ENCODE data around the gene APOLD1. TPM values are rescaled to one million over a fixed set of nuclear protein-coding genes. Genes with fewer than 3 reads are reported as not detected.
"Not testable (repeated sequence)": the region's sequence is repeated elsewhere in the genome, so short reads cannot be mapped to it uniquely, and the experiment has no call there.

The APOLD1 gene
- total RNA-seq, 1 donor from 2014 or later: 31.9 TPM

DNA sequence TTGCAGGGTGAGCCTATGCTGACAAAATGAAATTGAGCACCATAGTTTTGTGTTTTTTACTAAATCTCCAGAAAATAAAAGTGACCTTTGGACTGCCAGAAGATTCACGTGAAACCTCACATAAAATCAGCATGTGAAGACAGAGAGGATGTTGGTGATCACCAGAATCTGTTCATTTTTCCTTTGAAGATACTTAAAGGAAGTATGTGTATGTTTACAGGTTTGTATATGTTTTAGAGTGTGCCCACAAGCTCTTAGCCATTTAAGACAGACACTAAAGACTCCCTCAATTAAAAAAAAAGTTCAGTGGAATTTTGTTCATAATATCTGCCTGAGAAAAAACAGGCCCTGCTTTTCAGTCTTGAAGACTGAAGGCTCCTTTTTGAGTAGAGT is 53.5 kb downstream of the APOLD1 start:
- no peak for DNase-seq (ENCODE audit: low read depth in 2 of 2)

DNA sequence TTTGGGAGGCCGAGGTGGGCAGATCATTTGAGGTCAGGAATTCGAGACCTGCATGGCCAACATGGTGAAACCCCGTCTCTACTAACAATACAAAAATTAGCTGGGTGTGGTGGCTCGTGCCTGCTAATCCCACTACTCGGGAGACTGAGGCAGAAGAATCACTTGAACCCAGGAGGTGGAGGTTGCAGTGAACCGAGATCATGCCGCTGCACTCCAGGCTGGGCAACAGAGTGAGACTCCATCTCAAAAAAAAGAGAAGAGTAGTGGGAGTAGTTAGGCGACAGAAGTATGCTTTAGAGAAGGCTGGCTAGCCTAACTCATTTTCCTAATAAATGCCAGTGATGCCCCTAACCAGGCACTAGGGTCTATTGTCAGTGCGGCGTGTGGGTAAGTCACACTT is 54.0 kb downstream of the APOLD1 start:
- not testable (repeated sequence) for DNase-seq (ENCODE audit: low read depth in 2 of 2)

DNA sequence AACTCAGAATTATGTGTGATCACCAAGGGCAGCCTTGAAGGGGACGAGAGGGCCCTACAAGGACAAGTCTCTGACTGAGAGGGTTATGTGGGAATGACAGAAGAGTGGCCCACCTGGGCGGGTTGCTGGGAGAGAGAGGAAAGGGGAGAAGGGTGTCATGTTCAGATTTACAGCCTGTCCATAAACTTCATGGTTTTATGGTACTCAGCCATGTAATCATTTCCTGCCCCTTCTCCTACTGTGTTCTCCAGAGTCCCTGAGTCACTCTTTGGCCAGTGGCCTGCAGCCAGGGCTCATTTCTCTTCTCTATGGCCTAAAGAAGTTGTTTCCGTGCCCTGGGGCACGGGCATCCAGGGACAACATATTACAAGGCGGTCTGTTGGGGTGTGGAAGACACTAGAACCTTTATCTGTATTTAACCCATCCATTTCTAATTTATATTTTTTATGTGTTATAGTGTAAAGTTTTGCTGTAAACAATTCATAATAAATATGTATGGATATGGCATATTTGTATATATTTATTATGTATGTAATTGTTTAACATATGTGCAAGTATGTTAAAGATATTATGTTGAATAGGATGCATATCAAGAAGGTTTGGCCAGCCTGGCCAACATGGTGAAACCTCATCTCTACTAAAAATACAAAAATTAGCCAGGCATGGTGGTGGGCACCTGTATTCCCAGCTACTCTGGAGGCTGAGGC is 54.6 kb downstream of the APOLD1 start:
- peak; percentile 54 to 93 for DNase-seq (ENCODE audit: low read depth in 2 of 2)

GRCh38 chr12:12840580-12840899 is 55.1 kb downstream of the APOLD1 start:
- no peak for DNase-seq (ENCODE audit: low read depth in 2 of 2)

Other genes with a start within 250 kb of the APOLD1 start
- gene DUSP16, start 222.8 kb upstream of the APOLD1 start, total RNA-seq: 5.2 and 5.8 TPM in 2 replicates
- 30.9 and 38.5 TPM in 2 replicates for gene CREBL2, start 173.8 kb upstream of the APOLD1 start, total RNA-seq
- gene GPR19, start 89.5 kb upstream of the APOLD1 start, total RNA-seq: under 0.01 and 0.20 TPM in 2 replicates
- gene CDKN1B, start 68.3 kb upstream of the APOLD1 start, total RNA-seq: 55.1 and 78.2 TPM in 2 replicates
- gene DDX47, start 27.7 kb downstream of the APOLD1 start, total RNA-seq: 36.6 and 42.3 TPM in 2 replicates
- gene GPRC5A, start 105.9 kb downstream of the APOLD1 start, total RNA-seq: 0.99 and 2.2 TPM in 2 replicates
- gene GPRC5D, start 166.5 kb downstream of the APOLD1 start, total RNA-seq: under 0.01 TPM in 1 of 2 replicates, not detected in the other
- gene HEBP1, start 214.6 kb downstream of the APOLD1 start, total RNA-seq: 19.0 and 28.2 TPM in 2 replicates